ENCODE data around the gene LEO1. TPM values are rescaled to one million over a fixed set of nuclear protein-coding genes. Genes with fewer than 3 reads are reported as not detected.
A peak's percentile ranks its signal among the peaks of the same experiment; 100 is the strongest.

Gene LEO1
- total RNA-seq (2014; rRNA removed; shearing (Covaris generic)) (28.1 and 33.6 TPM in 2 replicates), polyA plus RNA-seq (2016; fragmentation: Nextera tagmentation; extraction: Ambion mirVana) (34.1 and 36.0 TPM in 2 replicates)

- peak; percentile 100 for DNase-seq
- Histone ChIP-seq H3K9ac (peak within 1 kb of the TSS; percentile 93), H3K79me2 (ENCODE audit: insufficient read depth) (peaks cover 56% of the 10 kb centered on the region), H3K27me3 (replicated peaks; ENCODE audit: insufficient read depth) (no peaks in the 10 kb centered on the region), H3K4me1 (ENCODE audit: insufficient read depth) (peaks cover 8% of the 10 kb centered on the region), H3F3A (ENCODE audit: insufficient read depth) (0 out of 2 replicates have a peak, but pooled peaks cover 7% of the 10 kb centered on the region), H3K27ac (peak within 1 kb of the TSS; percentile 87), H3K36me3 (ENCODE audit: low read depth) (no peaks in the 10 kb centered on the region), H3K4me2 (ENCODE audit: unreplicated experiment) (peak within 1 kb of the TSS; percentile 86), H3K9me3 (ENCODE audit: low read depth) (no peaks in the 10 kb centered on the region), H2AFZ (peak within 1 kb of the TSS; percentile 94), H4K20me1 (ENCODE audit: insufficient read depth) (0 out of 2 replicates have a peak, but pooled peaks cover 6% of the 10 kb centered on the region), H3K9me2 (ENCODE audit: insufficient read depth) (no peaks in the 10 kb centered on the region), H3K4me3 (peak within 1 kb of the TSS; percentile 97)
- TF ChIP-seq EZH2phosphoT487 (IDR thresholded peaks at IDR 0.05; ENCODE audit: insufficient read depth, low read depth) (no peak), EZH2 (IDR thresholded peaks at IDR 0.05; ENCODE audit: insufficient read depth, poor library complexity, severe bottlenecking) (no peak)
- in situ Hi-C loops (cut with MboI), result no loop called here
- 0 to 1% methylated on average over 51 to 52 of the region's 58 CpGs for WGBS, 2 experiments (ENCODE audit: low coverage in 1 of 2, low lambda C conversion rate in 2 of 2, missing lambda C conversion rate in 2 of 2)
These were observed at the start of gene LEO1 for GRCh38 chr15:51971375-51972133. LEO1 (minus strand) TSS chr15:51971778; CDS start chr15:51971745, 33 bp downstream.

- peaks cover 37% of the 10 kb centered on the region for H3F3A ChIP-seq (ENCODE audit: insufficient read depth)
- no peak overlapping the region for H2AFZ ChIP-seq
- TF ChIP-seq EZH2phosphoT487 (IDR thresholded peaks at IDR 0.05; ENCODE audit: insufficient read depth, low read depth) (no peak), EZH2 (IDR thresholded peaks at IDR 0.05; ENCODE audit: insufficient read depth, poor library complexity, severe bottlenecking) (no peak)
- peak overlapping the region; percentile 100 for H3K4me2 ChIP-seq (ENCODE audit: unreplicated experiment)
- H3K9me2 ChIP-seq (ENCODE audit: insufficient read depth), result no peaks in the 10 kb centered on the region
- H3K27ac ChIP-seq, result peak overlapping the region; percentile 100
- H3K4me1 ChIP-seq (ENCODE audit: insufficient read depth), result peaks cover 21% of the 10 kb centered on the region
- H3K9me3 ChIP-seq (ENCODE audit: low read depth), result no peaks in the 10 kb centered on the region
- peak overlapping the region; percentile 100 for H3K4me3 ChIP-seq
- 0% methylated on average over 4 of the region's 4 CpGs for WGBS, 2 experiments (ENCODE audit: low coverage in 1 of 2, low lambda C conversion rate in 2 of 2, missing lambda C conversion rate in 2 of 2)
- H3K27me3 ChIP-seq (replicated peaks; ENCODE audit: insufficient read depth), result no peaks in the 10 kb centered on the region
- H3K36me3 ChIP-seq (ENCODE audit: low read depth), result no peaks in the 10 kb centered on the region
- DNase-seq, result peak; percentile 96
- H3K9ac ChIP-seq, result peak overlapping the region; percentile 100
- in situ Hi-C loops (cut with MboI), result no loop called here
- no peaks in the 10 kb centered on the region; the same call in 1 of the 2 replicates for H4K20me1 ChIP-seq (ENCODE audit: insufficient read depth)
- H3K79me2 ChIP-seq (ENCODE audit: insufficient read depth), result peaks cover 64% of the 10 kb centered on the region
These were observed 49.6 kb upstream of the LEO1 start for GRCh38 chr15:52021128-52021671.

- 1% methylated on average over 10 of the region's 10 CpGs for WGBS, 2 experiments (ENCODE audit: low coverage in 1 of 2, low lambda C conversion rate in 2 of 2, missing lambda C conversion rate in 2 of 2)
- peak; percentile 68 for DNase-seq
These were observed 48.9 kb upstream of the LEO1 start for GRCh38 chr15:52020221-52021085.

More at GRCh38 chr15:52020221-52021085, 48.9 kb upstream of the LEO1 start:
- peak overlapping the region; percentile 100 for H3K4me3 ChIP-seq
- no peaks in the 10 kb centered on the region; the same call in 1 of the 2 replicates for H4K20me1 ChIP-seq (ENCODE audit: insufficient read depth)
- peaks cover 37% of the 10 kb centered on the region for H3F3A ChIP-seq (ENCODE audit: insufficient read depth)
- H3K9ac ChIP-seq, result peak overlapping the region; percentile 100
- no peaks in the 10 kb centered on the region for H3K9me2 ChIP-seq (ENCODE audit: insufficient read depth)
- in situ Hi-C loops (cut with MboI), result no loop called here
- H2AFZ ChIP-seq, result no peak overlapping the region
- TF ChIP-seq EZH2 (IDR thresholded peaks at IDR 0.05; ENCODE audit: insufficient read depth, poor library complexity, severe bottlenecking) (no peak), EZH2phosphoT487 (IDR thresholded peaks at IDR 0.05; ENCODE audit: insufficient read depth, low read depth) (0 out of 2 replicates have a peak, but pooled peaks have one; percentile 5)
- no peaks in the 10 kb centered on the region for H3K27me3 ChIP-seq (replicated peaks; ENCODE audit: insufficient read depth)
- H3K4me1 ChIP-seq (ENCODE audit: insufficient read depth), result peaks cover 21% of the 10 kb centered on the region
- peak overlapping the region; percentile 100 for H3K27ac ChIP-seq
- H3K9me3 ChIP-seq (ENCODE audit: low read depth), result no peaks in the 10 kb centered on the region
- H3K79me2 ChIP-seq (ENCODE audit: insufficient read depth), result peaks cover 56% of the 10 kb centered on the region
- peak overlapping the region; percentile 100 for H3K4me2 ChIP-seq (ENCODE audit: unreplicated experiment)
- H3K36me3 ChIP-seq (ENCODE audit: low read depth), result no peaks in the 10 kb centered on the region

All from GM23248 (cell line).